ENCODE measurements around the gene FHL2.

Gene FHL2

GRCh38 chr2:105399207-105399861, 483 bp upstream of the FHL2 start:
- no peak overlapping the region for H3K4me3 ChIP-seq (ENCODE audit: low read depth, low read length)
- DNase-seq (ENCODE audit: low read depth) = no peak
- no peak for TF ChIP-seq CTCF (IDR thresholded peaks at IDR 0.05; ENCODE audit: insufficient read depth, low read depth, low read length, missing control alignments)

- H3K4me3 ChIP-seq (ENCODE audit: low read depth, low read length) = no peak overlapping the region
- no peak for DNase-seq (ENCODE audit: low read depth)
- TF ChIP-seq CTCF (IDR thresholded peaks at IDR 0.05; ENCODE audit: insufficient read depth, low read depth, low read length, missing control alignments) = no peak
Measured at GRCh38 chr2:105397953-105398335, 907 bp downstream of the FHL2 start.

- no peak for TF ChIP-seq CTCF (IDR thresholded peaks at IDR 0.05; ENCODE audit: insufficient read depth, low read depth, low read length, missing control alignments)
Measured at GRCh38 chr2:105397025-105397722, 1.7 kb downstream of the FHL2 start.

GRCh38 chr2:105396254-105397024, 2.4 kb downstream of the FHL2 start:
- DNase-seq (ENCODE audit: low read depth) = no peak
- no peak overlapping the region for H3K4me3 ChIP-seq (ENCODE audit: low read depth, low read length)
- no peak for TF ChIP-seq CTCF (IDR thresholded peaks at IDR 0.05; ENCODE audit: insufficient read depth, low read depth, low read length, missing control alignments)

More at GRCh38 chr2:105397025-105397722, 1.7 kb downstream of the FHL2 start:
- DNase-seq (ENCODE audit: low read depth) = no peak
- no peak overlapping the region for H3K4me3 ChIP-seq (ENCODE audit: low read depth, low read length)

- DNase-seq (ENCODE audit: low read depth) = no peak
- TF ChIP-seq CTCF (IDR thresholded peaks at IDR 0.05; ENCODE audit: insufficient read depth, low read depth, low read length, missing control alignments) = no peak
- no peak overlapping the region for H3K4me3 ChIP-seq (ENCODE audit: low read depth, low read length)
Measured at GRCh38 chr2:105395691-105396090, 3.2 kb downstream of the FHL2 start.

GRCh38 chr2:105394951-105395611, 3.8 kb downstream of the FHL2 start:
- DNase-seq (ENCODE audit: low read depth) = no peak
- H3K4me3 ChIP-seq (ENCODE audit: low read depth, low read length) = no peak overlapping the region
- no peak for TF ChIP-seq CTCF (IDR thresholded peaks at IDR 0.05; ENCODE audit: insufficient read depth, low read depth, low read length, missing control alignments)
